ENCODE data around the gene KCND1. TPM values are rescaled to one million over a fixed set of nuclear protein-coding genes. Genes with fewer than 3 reads are reported as not detected.

The KCND1 gene
- total RNA-seq, 4 donors from 2014 or later = 2.1 to 7.5 (median 4.2) TPM

DNA sequence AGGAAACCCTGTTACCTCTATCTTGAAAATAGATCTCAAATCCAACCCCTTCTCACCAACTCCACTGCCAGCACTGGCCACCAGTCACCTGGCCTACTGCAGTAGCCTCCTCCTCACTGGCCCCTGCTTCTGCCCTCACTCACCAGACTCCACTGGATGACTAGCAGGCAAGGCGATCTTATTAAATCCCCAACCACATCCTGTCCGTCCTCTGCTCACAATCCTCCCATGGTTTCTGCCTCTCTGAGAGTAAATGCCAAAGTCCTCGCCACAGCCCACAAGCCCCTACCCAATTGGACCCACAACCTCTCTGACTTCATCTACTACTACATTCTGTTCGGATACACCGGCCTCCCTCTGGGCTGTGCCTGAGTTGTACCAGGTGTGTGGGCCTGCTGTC lies 47.4 kb downstream of the KCND1 start:
- Histone ChIP-seq H3K36me3 (peaks cover 0 to 37% (median 0%) of the 10 kb centered on the region in 3 donors), H3K27ac (no peak overlapping the region), H3K4me3 (no peak overlapping the region), H3K9me3 (no peaks in the 10 kb centered on the region), H3K27me3 (no peaks in the 10 kb centered on the region), H3K4me1 (peaks cover 0 to 11% (median 2%) of the 10 kb centered on the region in 4 donors)
- WGBS, 2 donors = 75 to 77% methylated on average over 5 of the region's 5 CpGs
- DNase-seq (ENCODE audit: low spot score in 2 of 2) = no peak
- no peak for TF ChIP-seq POLR2A (IDR thresholded peaks at IDR 0.05)
- TF ChIP-seq EP300 (IDR thresholded peaks at IDR 0.05) = no peak
- TF ChIP-seq, protein P1, sequence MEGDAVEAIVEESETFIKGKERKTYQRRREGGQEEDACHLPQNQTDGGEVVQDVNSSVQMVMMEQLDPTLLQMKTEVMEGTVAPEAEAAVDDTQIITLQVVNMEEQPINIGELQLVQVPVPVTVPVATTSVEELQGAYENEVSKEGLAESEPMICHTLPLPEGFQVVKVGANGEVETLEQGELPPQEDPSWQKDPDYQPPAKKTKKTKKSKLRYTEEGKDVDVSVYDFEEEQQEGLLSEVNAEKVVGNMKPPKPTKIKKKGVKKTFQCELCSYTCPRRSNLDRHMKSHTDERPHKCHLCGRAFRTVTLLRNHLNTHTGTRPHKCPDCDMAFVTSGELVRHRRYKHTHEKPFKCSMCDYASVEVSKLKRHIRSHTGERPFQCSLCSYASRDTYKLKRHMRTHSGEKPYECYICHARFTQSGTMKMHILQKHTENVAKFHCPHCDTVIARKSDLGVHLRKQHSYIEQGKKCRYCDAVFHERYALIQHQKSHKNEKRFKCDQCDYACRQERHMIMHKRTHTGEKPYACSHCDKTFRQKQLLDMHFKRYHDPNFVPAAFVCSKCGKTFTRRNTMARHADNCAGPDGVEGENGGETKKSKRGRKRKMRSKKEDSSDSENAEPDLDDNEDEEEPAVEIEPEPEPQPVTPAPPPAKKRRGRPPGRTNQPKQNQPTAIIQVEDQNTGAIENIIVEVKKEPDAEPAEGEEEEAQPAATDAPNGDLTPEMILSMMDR (IDR thresholded peaks at IDR 0.05) = no peak

DNA sequence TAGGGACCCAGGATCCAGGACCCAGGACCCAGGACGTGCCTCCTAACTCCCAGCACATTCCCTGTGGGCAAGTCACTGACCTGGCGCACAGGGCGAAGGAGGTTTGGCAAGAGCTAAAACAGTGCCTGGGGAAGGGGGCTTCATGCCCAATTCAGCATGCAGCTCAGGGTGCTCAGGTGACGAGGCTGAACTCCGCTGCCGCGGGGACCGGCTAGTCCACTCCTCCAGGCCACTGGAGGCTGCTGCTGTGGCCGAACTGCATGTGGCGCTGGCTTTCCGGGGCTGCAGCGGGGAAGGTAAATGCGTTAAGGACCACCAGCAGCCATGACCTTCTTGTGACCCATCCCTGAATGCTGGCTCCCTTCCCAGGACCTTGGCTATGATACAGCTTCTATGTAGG lies 47.9 kb downstream of the KCND1 start:
- 82 to 90% methylated on average over 7 to 13 of the region's 13 CpGs for WGBS, 2 donors
- Histone ChIP-seq H3K9me3 (no peaks in the 10 kb centered on the region), H3K36me3 (peaks cover 0 to 37% (median 0%) of the 10 kb centered on the region in 3 donors), H3K27ac (no peak overlapping the region), H3K27me3 (no peaks in the 10 kb centered on the region), H3K4me3 (no peak overlapping the region), H3K4me1 (peaks cover 0 to 11% (median 2%) of the 10 kb centered on the region in 4 donors)
- DNase-seq (ENCODE audit: low spot score in 2 of 2) = no peak
- TF ChIP-seq, protein P1 (IDR thresholded peaks at IDR 0.05) = no peak
- no peak for TF ChIP-seq POLR2A (IDR thresholded peaks at IDR 0.05)
- TF ChIP-seq EP300 (IDR thresholded peaks at IDR 0.05) = no peak

DNA sequence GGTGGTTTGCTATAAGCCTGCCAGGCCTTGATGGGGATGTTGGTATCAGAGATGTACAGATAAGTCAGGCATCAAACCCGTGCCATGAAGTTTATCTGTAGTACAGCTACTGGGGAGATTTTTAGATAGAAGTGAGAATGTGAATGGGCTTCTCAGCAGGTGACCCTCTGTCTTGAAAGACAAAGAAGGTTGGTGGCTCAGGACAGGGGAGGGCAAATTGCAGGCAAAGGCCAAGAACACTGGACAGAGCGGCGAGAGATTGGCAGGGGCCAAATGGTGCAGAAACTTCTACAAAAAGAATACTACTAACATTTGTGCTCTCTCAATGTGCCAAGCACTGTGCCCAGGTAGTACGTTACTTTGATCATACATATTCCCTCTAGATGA lies 50.9 kb downstream of the KCND1 start:
- Histone ChIP-seq H3K9me3 (no peaks in the 10 kb centered on the region), H3K4me3 (no peak overlapping the region), H3K36me3 (peaks cover 0 to 37% (median 0%) of the 10 kb centered on the region in 3 donors), H3K27ac (peak overlapping the region in 1 of 4 donors; percentile 19), H3K4me1 (peaks cover 0 to 24% (median 2%) of the 10 kb centered on the region in 4 donors), H3K27me3 (no peaks in the 10 kb centered on the region)
- no peak for DNase-seq (ENCODE audit: low spot score in 2 of 2)
- 83 to 93% methylated on average over 3 to 4 of the region's 4 CpGs for WGBS, 2 donors
- TF ChIP-seq POLR2A (IDR thresholded peaks at IDR 0.05) = no peak
- TF ChIP-seq, protein P1 (IDR thresholded peaks at IDR 0.05) = no peak
- no peak for TF ChIP-seq EP300 (IDR thresholded peaks at IDR 0.05)

DNA sequence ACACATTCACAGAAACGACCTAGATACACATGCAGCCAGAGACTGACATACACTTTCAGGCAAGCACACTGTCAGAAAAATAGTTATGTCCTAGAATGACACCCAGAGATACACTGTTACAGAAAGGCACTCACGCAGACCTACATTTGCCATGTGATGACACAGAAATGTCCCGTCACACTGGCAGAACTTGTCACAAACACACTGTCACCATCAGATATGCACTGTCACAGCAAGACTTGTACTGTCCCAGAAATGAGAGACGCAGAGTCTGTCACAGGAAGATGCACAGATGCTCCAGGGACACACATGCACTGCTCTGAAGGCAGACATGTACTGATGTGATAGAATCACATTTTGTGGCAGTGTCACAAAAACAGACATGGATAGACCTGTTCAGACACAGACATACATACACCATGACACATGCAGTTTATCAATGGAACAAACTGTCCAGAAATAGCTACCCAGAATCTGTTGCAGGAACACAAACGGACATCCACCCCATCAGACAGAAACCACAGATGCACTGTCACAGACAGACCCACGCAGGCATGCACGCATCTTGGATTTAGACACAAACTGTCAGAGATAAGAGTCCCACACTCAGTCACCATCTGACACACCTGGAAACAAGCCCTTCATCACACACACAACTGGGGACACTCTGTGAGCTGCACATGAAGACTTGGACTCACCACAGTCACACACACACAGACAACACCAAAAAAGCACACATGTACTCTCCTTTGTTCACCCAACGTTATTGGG lies 51.5 kb downstream of the KCND1 start:
- WGBS, 2 donors = 44 to 54% methylated on average over 5 to 8 of the region's 8 CpGs
- H3K4me1 ChIP-seq = peaks cover 0 to 24% (median 2%) of the 10 kb centered on the region in 4 donors
- H3K27me3 ChIP-seq = no peaks in the 10 kb centered on the region
- DNase-seq (ENCODE audit: low spot score in 2 of 2) = no peak
- H3K9me3 ChIP-seq = no peaks in the 10 kb centered on the region
- H3K36me3 ChIP-seq = peaks cover 0 to 31% (median 0%) of the 10 kb centered on the region in 3 donors
- peak overlapping the region in 3 of 4 donors; percentile 90 to 92 (median 90) for H3K27ac ChIP-seq
- TF ChIP-seq POLR2A (IDR thresholded peaks at IDR 0.05) = no peak
- TF ChIP-seq, protein P1 (IDR thresholded peaks at IDR 0.05) = no peak
- no peak for TF ChIP-seq EP300 (IDR thresholded peaks at IDR 0.05)
- H3K4me3 ChIP-seq = no peak overlapping the region

DNA sequence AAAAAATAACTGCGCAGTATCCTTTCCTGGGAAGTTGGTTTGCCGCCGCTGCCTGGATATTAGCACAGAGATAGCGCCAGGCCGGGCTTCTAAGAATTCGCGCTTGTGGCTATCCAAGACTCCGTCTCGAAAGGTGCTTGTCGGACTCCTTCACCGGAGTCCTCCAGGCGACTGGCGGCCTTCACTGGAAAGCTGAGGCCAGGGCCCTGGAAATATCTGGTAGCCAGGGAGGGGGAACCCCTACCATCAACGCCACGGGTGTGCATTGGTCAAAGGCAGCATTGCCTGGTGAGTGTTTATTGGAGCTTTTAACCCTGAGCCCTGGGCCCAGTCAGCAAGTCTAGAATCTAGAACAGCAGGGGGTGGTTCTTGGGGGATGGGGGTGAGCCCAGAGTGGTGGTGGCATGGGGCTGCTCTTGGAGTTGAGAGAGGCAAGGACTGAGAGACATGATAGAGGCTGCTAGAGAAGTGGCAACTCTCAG lies 52.2 kb downstream of the KCND1 start:
- H3K36me3 ChIP-seq = peaks cover 0 to 33% (median 0%) of the 10 kb centered on the region in 3 donors
- H3K4me1 ChIP-seq = peaks cover 0 to 24% (median 2%) of the 10 kb centered on the region in 4 donors
- TF ChIP-seq EP300 (IDR thresholded peaks at IDR 0.05) (no peak), POLR2A (IDR thresholded peaks at IDR 0.05) (no peak)
- TF ChIP-seq, protein P1 (IDR thresholded peaks at IDR 0.05) = no peak
- no peaks in the 10 kb centered on the region for H3K9me3 ChIP-seq
- H3K27ac ChIP-seq = peak overlapping the region; percentile 85 to 92 (median 90)
- 46% methylated on average over 15 of the region's 15 CpGs; no CpG with 5 or more reads in 1 of the 2 donors for WGBS, 2 donors
- H3K27me3 ChIP-seq = no peaks in the 10 kb centered on the region
- peak overlapping the region; percentile 17 to 72 (median 52) for H3K4me3 ChIP-seq
- DNase-seq (ENCODE audit: low spot score in 2 of 2) = no peak

Measured in tibial nerve (tissue), 4 donors.